HepG2 (cell line): ENCODE results near the gene SSNA1.

ENCODE experiments used
- CTCF ChIP-seq: sonication (generic); formaldehyde crosslinking; IDR thresholded peaks from 2 replicates; pipeline ENCODE4 v1.5.0; 2020; ENCODE audit warnings: mild to moderate bottlenecking, missing genetic modification reagents, moderate library complexity
- DDIT3 ChIP-seq: sonication (generic); formaldehyde crosslinking; IDR thresholded peaks from 2 replicates; pipeline ENCODE4 v1.4.0; 2020; ENCODE audit warnings: mild to moderate bottlenecking, missing genetic modification reagents
- GPBP1L1 ChIP-seq: sonication (generic); formaldehyde crosslinking; IDR thresholded peaks from 2 replicates; pipeline ENCODE4 v1.5.0; 2020; ENCODE audit warnings: mild to moderate bottlenecking, missing genetic modification reagents
- HCFC1 ChIP-seq: fragments of 150-350 bp; IDR thresholded peaks from 2 replicates; pipeline ENCODE4 v1.6.1; 2014; ENCODE audit warnings: low read depth, low read length
- LBX2 ChIP-seq: sonication (generic); formaldehyde crosslinking; IDR thresholded peaks from 2 replicates; pipeline ENCODE4 v1.5.0; 2020; ENCODE audit warnings: missing genetic modification reagents, mild to moderate bottlenecking, borderline replicate concordance
- MAX ChIP-seq: IDR thresholded peaks from 2 replicates; pipeline ENCODE4 v1.6.1; 2012; ENCODE audit warnings: inconsistent platforms
- POLR2A ChIP-seq, 2 experiments: IDR thresholded peaks; 2 replicates each; pipeline ENCODE4 v1.6.1; 2011; ENCODE audit warnings: low read depth in 2 of 2, low read length in 2 of 2, mild to moderate bottlenecking in 1 of 2, moderate library complexity in 1 of 2; ENCODE audit not compliant: insufficient read depth in 1 of 2
- SNAPC5 ChIP-seq: sonication (generic); formaldehyde crosslinking; IDR thresholded peaks from 2 replicates; pipeline ENCODE4 v1.8.1; 2023; ENCODE audit warnings: mild to moderate bottlenecking, missing genetic modification reagents, borderline replicate concordance
- U2AF2 ChIP-seq: fragments of 200-400 bp; formaldehyde crosslinking; IDR thresholded peaks from 2 replicates; pipeline ENCODE4 v1.6.1; 2017; ENCODE audit warnings: low read depth, mild to moderate bottlenecking, low read length
- ZBTB21 ChIP-seq: sonication (generic); formaldehyde crosslinking; IDR thresholded peaks from 2 replicates; pipeline ENCODE4 v1.4.0; 2020; ENCODE audit warnings: missing genetic modification reagents
- ZNF768 ChIP-seq: sonication (generic); formaldehyde crosslinking; IDR thresholded peaks from 2 replicates; pipeline ENCODE4 v1.4.0; 2020; ENCODE audit warnings: missing genetic modification reagents

GRCh38 chr9:137159105-137160053 is 29.1 kb upstream of the SSNA1 start:
- TF ChIP-seq ZNF768 (CRISPR knock-in tag): no peak
- no peak for TF ChIP-seq LBX2 (CRISPR knock-in tag)
- no peak for TF ChIP-seq HCFC1
- TF ChIP-seq POLR2A (IDR thresholded peaks at IDR 0.05; ENCODE audit: insufficient read depth in 1 of 2, low read depth in 2 of 2, low read length in 2 of 2): no peak
- no peak for TF ChIP-seq DDIT3 (CRISPR knock-in tag)
- TF ChIP-seq ZBTB21 (CRISPR knock-in tag): no peak
- no peak for TF ChIP-seq SNAPC5
- no peak for TF ChIP-seq CTCF (CRISPR knock-in tag)
- TF ChIP-seq MAX: no peak
- TF ChIP-seq U2AF2: no peak
- no peak for TF ChIP-seq GPBP1L1 (CRISPR knock-in tag)
